Colonic mucosa (tissue), 4 donors: ENCODE results near the gene TNFRSF21. TPM values are rescaled to one million over a fixed set of nuclear protein-coding genes. Genes with fewer than 3 reads are reported as not detected.

ENCODE experiments used
- DNase-seq: peaks from one replicate; pipeline ENCODE4 v3.0.0-alpha.2; 2020
- H3K27ac ChIP-seq: fragments of 200-600 bp; one replicate; pipeline ENCODE4 v1.8.0; 2021
- H3K27me3 ChIP-seq: fragments of 200-600 bp; one replicate; pipeline ENCODE4 v1.8.0; 2021
- H3K36me3 ChIP-seq: fragments of 200-600 bp; one replicate; pipeline ENCODE4 v1.8.0; 2021
- H3K4me1 ChIP-seq: fragments of 200-600 bp; one replicate; pipeline ENCODE4 v1.8.0; 2021; ENCODE audit warnings: mild to moderate bottlenecking
- H3K4me3 ChIP-seq: fragments of 200-600 bp; one replicate; pipeline ENCODE4 v1.8.0; 2021
- H3K9ac ChIP-seq, 2 donors: one replicate each; pipeline ENCODE4 v1.7.0; 2013; ENCODE audit warnings: control low read depth in 2 of 2, low read depth in 2 of 2, low read length in 2 of 2
- H3K9me3 ChIP-seq: fragments of 200-600 bp; one replicate; pipeline ENCODE4 v1.8.0; 2021
- intact Hi-C: fragments of 100-400 bp; cut with DNase I; formaldehyde crosslinking; loops from one replicate; pipeline ENCODE4 v1.14.1; 2022
- total RNA-seq, 2 donors: library from RNA; stranded (reverse); fragmentation: NEBNext Ultra II Directional in 1 of 2; extraction: Animal tissue kit (Norgen Biotek cat#: 25700) in 1 of 2; gene quantifications; one replicate each; pipeline ENCODE4 v1.2.1, GENCODE V29; 2021
- TF ChIP-seq, protein P1 (sequence below): fragments of 200-600 bp; IDR thresholded peaks from one replicate; pipeline ENCODE4 v1.8.0; 2022; ENCODE audit warnings: antibody characterized with exemption, mild to moderate bottlenecking
- donor health status: healthy.
- donor health status: DM: no; HTN: no; CAD: no.
- donor health status: DM: no; HTN: no; CAD: no.

Gene TNFRSF21
- total RNA-seq, 2 donors from 2014 or later: 74.0 to 102 TPM

DNA sequence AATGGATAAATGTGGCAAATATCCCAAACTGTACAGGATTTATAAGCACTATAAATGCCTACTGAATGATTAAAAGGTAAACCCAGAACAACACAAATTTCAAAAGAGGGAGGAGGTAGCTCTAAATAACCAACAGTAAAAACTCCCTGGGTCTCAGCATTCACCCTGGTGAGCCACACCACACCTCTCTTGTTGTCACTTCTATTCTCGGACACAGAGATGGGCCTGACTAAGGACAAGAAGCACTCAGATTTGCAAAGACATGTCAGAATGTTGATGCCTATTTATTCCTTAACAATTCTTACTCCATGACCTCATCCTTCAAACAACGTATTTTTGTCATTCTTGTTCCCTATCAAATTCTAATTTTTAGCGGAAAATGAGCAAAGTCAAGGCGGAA is 14.7 kb downstream of the TNFRSF21 start:
- H3K27me3 ChIP-seq: no peaks in the 10 kb centered on the region
- H3K27ac ChIP-seq: no peak overlapping the region
- TF ChIP-seq, protein P1, sequence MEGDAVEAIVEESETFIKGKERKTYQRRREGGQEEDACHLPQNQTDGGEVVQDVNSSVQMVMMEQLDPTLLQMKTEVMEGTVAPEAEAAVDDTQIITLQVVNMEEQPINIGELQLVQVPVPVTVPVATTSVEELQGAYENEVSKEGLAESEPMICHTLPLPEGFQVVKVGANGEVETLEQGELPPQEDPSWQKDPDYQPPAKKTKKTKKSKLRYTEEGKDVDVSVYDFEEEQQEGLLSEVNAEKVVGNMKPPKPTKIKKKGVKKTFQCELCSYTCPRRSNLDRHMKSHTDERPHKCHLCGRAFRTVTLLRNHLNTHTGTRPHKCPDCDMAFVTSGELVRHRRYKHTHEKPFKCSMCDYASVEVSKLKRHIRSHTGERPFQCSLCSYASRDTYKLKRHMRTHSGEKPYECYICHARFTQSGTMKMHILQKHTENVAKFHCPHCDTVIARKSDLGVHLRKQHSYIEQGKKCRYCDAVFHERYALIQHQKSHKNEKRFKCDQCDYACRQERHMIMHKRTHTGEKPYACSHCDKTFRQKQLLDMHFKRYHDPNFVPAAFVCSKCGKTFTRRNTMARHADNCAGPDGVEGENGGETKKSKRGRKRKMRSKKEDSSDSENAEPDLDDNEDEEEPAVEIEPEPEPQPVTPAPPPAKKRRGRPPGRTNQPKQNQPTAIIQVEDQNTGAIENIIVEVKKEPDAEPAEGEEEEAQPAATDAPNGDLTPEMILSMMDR: no peak
- H3K9me3 ChIP-seq: no peaks in the 10 kb centered on the region
- no peaks in the 10 kb centered on the region for H3K36me3 ChIP-seq
- intact Hi-C loops: no loop called here
- no peak overlapping the region for H3K9ac ChIP-seq
- no peaks in the 10 kb centered on the region for H3K4me1 ChIP-seq
- H3K4me3 ChIP-seq: no peak overlapping the region
- no peak for DNase-seq

DNA sequence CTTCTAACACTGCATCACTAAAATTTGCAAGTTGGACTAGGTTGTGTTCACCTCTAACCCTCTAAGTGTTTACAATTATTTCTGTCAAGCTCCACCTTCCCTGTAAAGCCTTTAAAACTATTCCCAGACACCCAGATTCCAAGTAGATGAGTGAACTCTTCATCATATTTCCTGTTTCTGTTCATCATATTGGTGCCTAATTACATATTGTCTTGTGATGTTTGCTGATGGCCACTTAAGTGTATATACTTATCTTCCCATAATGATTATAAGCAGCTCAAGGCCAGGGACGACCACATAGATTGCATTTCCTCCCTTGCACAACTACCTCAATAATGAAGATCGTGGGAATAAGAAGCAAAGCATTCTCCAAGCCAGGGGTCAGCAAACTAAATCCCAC is 16.8 kb downstream of the TNFRSF21 start:
- Histone ChIP-seq H3K4me1 (no peaks in the 10 kb centered on the region), H3K4me3 (no peak overlapping the region), H3K27ac (no peak overlapping the region), H3K9ac (no peak overlapping the region), H3K9me3 (no peaks in the 10 kb centered on the region), H3K36me3 (no peaks in the 10 kb centered on the region), H3K27me3 (no peaks in the 10 kb centered on the region)
- intact Hi-C loops: no loop called here
- TF ChIP-seq, protein P1: no peak
- no peak for DNase-seq

DNA sequence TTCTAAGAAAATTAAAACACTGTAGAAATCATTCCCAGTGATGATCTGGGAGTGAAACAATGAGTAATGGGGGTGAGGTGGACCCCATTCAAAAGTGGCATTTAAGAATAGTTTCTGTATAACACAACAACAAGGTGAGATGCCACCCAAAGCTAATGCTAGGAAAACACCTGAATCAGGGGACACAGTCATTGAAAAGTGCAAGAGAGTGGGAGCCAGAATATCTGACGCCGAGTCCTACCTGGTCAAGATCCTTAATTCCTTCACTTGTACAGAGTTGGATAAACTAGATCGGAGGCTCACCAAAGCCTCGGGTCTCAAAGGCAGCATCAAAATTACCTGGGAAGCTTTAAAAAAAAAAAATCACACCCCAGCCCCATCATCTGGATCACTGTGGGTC is 17.7 kb downstream of the TNFRSF21 start:
- DNase-seq: no peak
- no peaks in the 10 kb centered on the region for H3K4me1 ChIP-seq
- no peaks in the 10 kb centered on the region for H3K27me3 ChIP-seq
- no peaks in the 10 kb centered on the region for H3K9me3 ChIP-seq
- no peaks in the 10 kb centered on the region for H3K36me3 ChIP-seq
- no peak overlapping the region for H3K4me3 ChIP-seq
- TF ChIP-seq, protein P1: no peak
- intact Hi-C loops: no loop called here
- H3K9ac ChIP-seq: no peak overlapping the region
- H3K27ac ChIP-seq: no peak overlapping the region

DNA sequence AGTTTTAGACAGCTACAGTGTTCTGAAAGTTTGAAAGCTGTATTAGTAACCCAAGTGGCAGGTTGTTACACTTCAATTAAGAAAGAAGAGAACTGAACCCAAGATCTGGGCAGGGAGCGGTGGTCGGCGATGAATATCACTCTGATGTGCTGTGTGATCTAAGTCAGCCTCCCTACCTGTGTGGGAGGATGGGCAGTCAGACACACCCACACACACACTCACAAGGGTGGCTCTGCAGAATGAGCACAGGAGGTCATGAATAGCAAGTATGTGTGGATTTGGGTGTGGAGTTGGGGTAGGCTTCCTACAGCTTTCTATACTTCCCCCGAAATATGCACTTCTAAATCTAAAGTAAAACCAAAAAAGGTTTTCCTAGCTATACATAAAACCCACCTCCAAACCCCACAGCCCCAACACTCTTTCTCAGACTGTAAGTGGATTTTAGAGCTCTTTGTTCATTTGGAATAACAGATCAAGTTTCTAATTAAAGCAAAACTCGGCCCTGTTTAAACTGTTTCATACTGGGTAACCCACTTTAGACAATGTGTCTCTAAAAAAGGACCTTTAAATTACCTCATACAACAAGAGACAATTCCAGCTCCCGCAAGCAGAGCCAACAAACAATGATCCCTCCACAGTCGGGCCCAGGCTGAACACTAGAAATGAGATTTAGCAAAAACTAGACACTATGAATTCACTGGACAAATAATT is 19.4 kb downstream of the TNFRSF21 start:
- H3K4me3 ChIP-seq: no peak overlapping the region
- H3K9me3 ChIP-seq: no peaks in the 10 kb centered on the region
- no peaks in the 10 kb centered on the region for H3K27me3 ChIP-seq
- intact Hi-C loops: no loop called here
- no peaks in the 10 kb centered on the region for H3K4me1 ChIP-seq
- DNase-seq: no peak
- no peak overlapping the region for H3K9ac ChIP-seq
- no peak overlapping the region for H3K27ac ChIP-seq
- TF ChIP-seq, protein P1: no peak
- H3K36me3 ChIP-seq: no peaks in the 10 kb centered on the region

DNA sequence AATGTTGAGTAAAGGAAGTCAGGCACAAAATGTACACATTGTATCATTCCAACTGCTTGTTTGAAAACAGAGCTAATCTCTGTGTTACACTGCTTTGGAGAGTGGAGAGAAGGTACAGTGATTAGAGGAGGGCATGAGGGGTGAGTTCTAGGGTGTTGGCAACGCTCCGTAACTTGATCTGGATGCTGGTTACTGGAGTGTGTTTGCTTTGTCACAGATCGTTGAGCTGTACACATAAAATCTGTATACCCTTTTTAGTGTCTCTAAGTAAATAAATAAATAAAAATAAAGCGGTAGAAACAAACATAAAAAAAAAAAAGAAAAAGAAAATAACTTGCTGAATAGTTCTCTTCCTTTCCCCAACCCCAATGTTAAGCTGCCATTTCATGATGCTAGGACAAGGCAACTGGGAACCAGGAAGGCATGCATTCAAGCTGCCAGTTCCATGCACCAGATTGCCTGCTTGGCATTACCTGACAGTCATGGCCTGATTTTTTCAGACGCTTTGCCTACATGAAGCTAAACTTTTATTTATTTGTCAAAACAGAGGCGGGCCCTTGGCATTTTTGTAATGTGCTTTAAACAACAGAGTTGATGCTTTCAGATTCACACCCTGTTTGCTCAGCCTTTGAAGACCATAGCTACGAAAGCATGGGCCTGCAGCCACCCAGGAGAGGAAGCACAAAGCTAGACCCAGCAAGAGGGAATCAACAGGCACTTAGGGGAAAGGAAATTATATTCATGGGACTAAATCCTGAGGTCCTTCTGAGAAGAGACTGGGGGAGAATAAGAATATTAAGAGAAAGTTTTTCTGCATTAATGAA is 21.2 kb downstream of the TNFRSF21 start:
- intact Hi-C loops: no loop called here
- H3K9me3 ChIP-seq: no peaks in the 10 kb centered on the region
- no peak for DNase-seq
- no peaks in the 10 kb centered on the region for H3K4me1 ChIP-seq
- no peak overlapping the region for H3K9ac ChIP-seq
- no peaks in the 10 kb centered on the region for H3K27me3 ChIP-seq
- no peaks in the 10 kb centered on the region for H3K36me3 ChIP-seq
- TF ChIP-seq, protein P1: no peak
- no peak overlapping the region for H3K27ac ChIP-seq
- no peak overlapping the region for H3K4me3 ChIP-seq
